Loucy (cell line): Measurements from ENCODE around the gene ZNF362.

ENCODE experiments used
- CTCF ChIP-seq: fragments of 200-600 bp; sonication (generic); conservative IDR thresholded peaks from 2 replicates; pipeline ENCODE4 v1.5.1; 2014; ENCODE audit warnings: mild to moderate bottlenecking, antibody characterized with exemption, low read length
- EZH2phosphoT487 ChIP-seq: fragments of 200-600 bp; IDR thresholded peaks from 2 replicates; pipeline ENCODE4 v1.6.1; 2018; ENCODE audit warnings: antibody characterized with exemption, mild to moderate bottlenecking, moderate library complexity, borderline replicate concordance

GRCh38 chr1:33331444-33332356, 75.4 kb downstream of the ZNF362 start:
- no peak for TF ChIP-seq CTCF
- no peak for TF ChIP-seq EZH2phosphoT487
